ENCODE measurements around the gene OR51F1. TPM values are rescaled to one million over a fixed set of nuclear protein-coding genes. Genes with fewer than 3 reads are reported as not detected.

Gene OR51F1
- total and polyA plus RNA-seq, 11 donors: not detected

GRCh38 chr11:4766420-4767043 is 3.2 kb downstream of the OR51F1 start:
- Histone ChIP-seq H3K4me3 (no peak overlapping the region), H3K27ac (no peak overlapping the region), H3K36me3 (no peaks in the 10 kb centered on the region), H3K9me3 (no peaks in the 10 kb centered on the region), H3K27me3 (no peaks in the 10 kb centered on the region), H3K4me1 (no peaks in the 10 kb centered on the region)
- 82 to 87% (median 84%) methylated on average over 6 of the region's 6 CpGs for WGBS, 4 donors
- no peak for DNase-seq
- no peak for TF ChIP-seq CTCF (IDR thresholded peaks at IDR 0.05)
- no peak for TF ChIP-seq POLR2A (IDR thresholded peaks at IDR 0.05)
- ATAC-seq: no peak
- intact Hi-C loops (cut with DNase I): no loop called here

GRCh38 chr11:4763096-4763495 is 6.6 kb downstream of the OR51F1 start:
- no peak for ATAC-seq
- intact Hi-C loops (cut with DNase I): no loop called here
- Histone ChIP-seq H3K9me3 (no peaks in the 10 kb centered on the region), H3K4me1 (no peaks in the 10 kb centered on the region), H3K27ac (no peak overlapping the region), H3K27me3 (no peaks in the 10 kb centered on the region), H3K36me3 (no peaks in the 10 kb centered on the region), H3K4me3 (no peak overlapping the region)
- 85 to 90% (median 87%) methylated on average over 2 of the region's 2 CpGs for WGBS, 4 donors
- TF ChIP-seq CTCF (IDR thresholded peaks at IDR 0.05): no peak
- TF ChIP-seq POLR2A (IDR thresholded peaks at IDR 0.05): no peak
- no peak for DNase-seq

GRCh38 chr11:4751201-4751600 is 18.5 kb downstream of the OR51F1 start:
- Histone ChIP-seq H3K36me3 (no peaks in the 10 kb centered on the region), H3K27ac (no peak overlapping the region), H3K4me3 (no peak overlapping the region), H3K4me1 (no peaks in the 10 kb centered on the region), H3K27me3 (no peaks in the 10 kb centered on the region), H3K9me3 (no peaks in the 10 kb centered on the region)
- TF ChIP-seq CTCF (IDR thresholded peaks at IDR 0.05) (no peak), POLR2A (IDR thresholded peaks at IDR 0.05) (no peak)
- intact Hi-C loops (cut with DNase I): no loop called here
- no peak for DNase-seq
- WGBS, 4 donors: 86 to 94% (median 89%) methylated on average over 1 of the region's 1 CpG
- no peak for ATAC-seq

GRCh38 chr11:4748438-4748837 is 21.3 kb downstream of the OR51F1 start:
- no peaks in the 10 kb centered on the region for H3K4me1 ChIP-seq
- H3K27me3 ChIP-seq: no peaks in the 10 kb centered on the region
- H3K4me3 ChIP-seq: no peak overlapping the region
- H3K9me3 ChIP-seq: no peaks in the 10 kb centered on the region
- DNase-seq (no peak), ATAC-seq (no peak)
- no peak overlapping the region for H3K27ac ChIP-seq
- H3K36me3 ChIP-seq: no peaks in the 10 kb centered on the region
- TF ChIP-seq POLR2A (IDR thresholded peaks at IDR 0.05) (no peak), CTCF (IDR thresholded peaks at IDR 0.05) (no peak)
- WGBS, 4 donors: 76 to 83% (median 80%) methylated on average over 6 of the region's 6 CpGs
- intact Hi-C loops (cut with DNase I): no loop called here
